IMR-90 (cell line): ENCODE results near the gene NEURL1B. TPM values are rescaled to one million over a fixed set of nuclear protein-coding genes. Genes with fewer than 3 reads are reported as not detected.

ENCODE experiments used
- MAFK ChIP-seq: IDR thresholded peaks from 2 replicates; pipeline ENCODE4 v1.6.1; 2012; ENCODE audit warnings: low read depth, low read length, improper control_type of control experiment
- MAZ ChIP-seq: IDR thresholded peaks from 2 replicates; pipeline ENCODE4 v1.6.1; 2012; ENCODE audit warnings: low read depth, mild to moderate bottlenecking, low read length, improper control_type of control experiment, moderate library complexity, borderline replicate concordance
- RFX5 ChIP-seq: IDR thresholded peaks from 2 replicates; pipeline ENCODE4 v1.8.0; 2012; ENCODE audit warnings: low read depth, mild to moderate bottlenecking, low read length, moderate library complexity
- microRNA-seq, 2 experiments: library from miRNA; stranded (forward) in 1 of 2; unstranded in 1 of 2; fragments of 10-50 nt in 1 of 2; fragments of <30 nt in 1 of 2; gene quantifications in 1 of 2; microRNA quantifications in 1 of 2; one replicate each; pipeline versions ENCODE3 to v1.1.0; 2013 to 2020; ENCODE audit not compliant: insufficient read depth in 1 of 2, insufficient read length in 1 of 2, unreplicated experiment in 1 of 2
- polyA plus RNA-seq, 3 experiments: library from polyadenylated mRNA; depleted of rRNA; stranded (reverse); fragments of >200 nt; gene quantifications; 2 replicates each; pipeline ENCODE4 v1.2.3, GENCODE V29; 2012; ENCODE audit warnings: low replicate concordance in 1 of 3
- small RNA-seq, 5 experiments: library from RNA; depleted of rRNA; stranded (forward); fragments of <200 nt; gene quantifications; one replicate each; pipeline ENCODE3, GENCODE V24; 2012
- total RNA-seq: library from RNA; depleted of rRNA; stranded (reverse); fragments of >200 nt; gene quantifications from 2 replicates; pipeline ENCODE4 v1.2.3, GENCODE V29; 2012; rRNA removed

Gene NEURL1B
- total and polyA plus RNA-seq, 2 of the 4 experiments (the other 2 are of a cell fraction) = 1.8 to 2.8 TPM

- no peak for TF ChIP-seq RFX5
- peak; percentile 83 for TF ChIP-seq MAFK
- no peak for TF ChIP-seq MAZ
Observed at GRCh38 chr5:172740428-172741205, 99.6 kb downstream of the NEURL1B start (continued).

Small RNA genes lying within 50 kb of the gene (microRNA-seq; reads per million reads assigned to microRNA genes)
- not detected for gene AC027309.2 (ENCODE audit: insufficient read depth, insufficient read length)
- gene MIR5003 (ENCODE audit: insufficient read depth in 1 of 2, insufficient read length in 1 of 2, unreplicated experiment in 1 of 2) = 0.37 to 4.1 reads per million in 2 experiments

Small RNA genes lying within 50 kb of the gene (small RNA-seq; reads per million reads assigned to genes)
- gene AC027309.2 (0 reads per million in 5 experiments), gene MIR5003 (0 to 3.0 (median 0.81) reads per million in 5 experiments)

Other genes with a start within 250 kb of the NEURL1B start
- 7.8 and 8.2 TPM in 2 replicates for gene SH3PXD2B, start 186.7 kb upstream of the NEURL1B start, total RNA-seq
- 14.4 and 15.0 TPM in 2 replicates for gene SH3PXD2B, start 186.7 kb upstream of the NEURL1B start, polyA plus RNA-seq (2012; rRNA removed)
- gene DUSP1, start 129.9 kb downstream of the NEURL1B start, total RNA-seq = 304 and 320 TPM in 2 replicates
- gene DUSP1, start 129.9 kb downstream of the NEURL1B start, polyA plus RNA-seq (2012; rRNA removed) = 467 and 674 TPM in 2 replicates
- gene ERGIC1, start 193.0 kb downstream of the NEURL1B start, total RNA-seq = 124 and 134 TPM in 2 replicates
- 185 and 192 TPM in 2 replicates for gene ERGIC1, start 193.0 kb downstream of the NEURL1B start, polyA plus RNA-seq (2012; rRNA removed)